ENCODE measurements around the gene FUT2.

GRCh38 chr19:48750351-48750750, 54.6 kb downstream of the FUT2 start:
- TF ChIP-seq EP300 (IDR thresholded peaks at IDR 0.05) (no peak), CTCF (IDR thresholded peaks at IDR 0.05) (no peak)
